A549 (cell line): ENCODE data around the gene SLC24A4. TPM values are rescaled to one million over a fixed set of nuclear protein-coding genes. Genes with fewer than 3 reads are reported as not detected.
A peak's percentile ranks its signal among the peaks of the same experiment; 100 is the strongest.

Experiments used
- ATAC-seq, 2 experiments: fragments of 200-7000 bp in 1 of 2; fragments of >200 bp in 1 of 2; cut with Nextera tagmentation in 1 of 2; cut with Tn5 transposase in 1 of 2; 3 replicates each; pipeline versions ENCODE4 v1.8.0 to v1.9.1; 2018 to 2020; ENCODE audit warnings: mild to moderate bottlenecking in 1 of 2, moderate library complexity in 1 of 2
- CTCF ChIA-PET: fragments of 300-600 bp; sonication (Branson Sonifier 250); formaldehyde crosslinking; extraction: SDS; loops from one replicate; lab custom pipeline; 2021; ENCODE audit warnings: antibody characterized with exemption, inconsistent platforms; lab: Yijun Ruan, JAX
- POLR2A ChIA-PET: fragments of 350-600 bp; formaldehyde crosslinking; extraction: SDS; loops from one replicate; lab custom pipeline; 2021; ENCODE audit warnings: antibody characterized with exemption, inconsistent platforms; lab: Yijun Ruan, JAX
- DNase-seq, 2 experiments: peaks; one replicate each; pipeline versions ENCODE4 v3.0.0 to v3.0.0-alpha.2; 2011 to 2016; ENCODE audit warnings: low read depth in 1 of 2, low spot score in 1 of 2
- FAIRE-seq: peaks from 2 replicates; lab custom pipeline; 2011; peaks lifted over from hg19 to GRCh38; lab: Jason Lieb, UNC
- H3K27ac ChIP-seq, 2 experiments: fragments of >200 bp; sonication (Bioruptor Twin); formaldehyde crosslinking; 3 replicates each; pipeline ENCODE4 v1.5.1; 2016 to 2017
- H3K4me1 ChIP-seq: fragments of >200 bp; sonication (Bioruptor Twin); formaldehyde crosslinking; 3 replicates; pipeline ENCODE4 v1.6.1; 2016
- H3K4me2 ChIP-seq: fragments of >200 bp; sonication (Bioruptor Twin); formaldehyde crosslinking; 3 replicates; pipeline ENCODE4 v1.6.1; 2016
- H3K4me3 ChIP-seq: fragments of >200 bp; sonication (Bioruptor Twin); formaldehyde crosslinking; 3 replicates; pipeline ENCODE4 v1.5.1; 2016
- H3K9me3 ChIP-seq: fragments of >200 bp; sonication (Bioruptor Twin); formaldehyde crosslinking; 3 replicates; pipeline ENCODE4 v1.6.1; 2016
- BHLHE40 ChIP-seq: IDR thresholded peaks from 2 replicates; pipeline ENCODE4 v1.6.1; 2012; ENCODE audit warnings: low read depth, low read length, inconsistent platforms
- CBX2 ChIP-seq: fragments of 200-600 bp; sonication (generic); IDR thresholded peaks from 2 replicates; pipeline ENCODE4 v1.6.1; 2016; ENCODE audit warnings: low read depth, mild to moderate bottlenecking, borderline replicate concordance
- CEBPB ChIP-seq, 2 experiments: fragments of >200 bp in 1 of 2; sonication (Bioruptor Twin) in 1 of 2; formaldehyde crosslinking in 1 of 2; IDR thresholded peaks; 2 replicates each; pipeline ENCODE4 v1.6.1; 2012 to 2016
- EHF ChIP-seq: fragments of 250-450 bp; sonication (Bioruptor Pico); IDR thresholded peaks from 2 replicates; pipeline ENCODE4 v1.5.0; 2020; ENCODE audit warnings: mild to moderate bottlenecking
- FOXS1 ChIP-seq: fragments of 250-450 bp; sonication (Bioruptor Pico); IDR thresholded peaks from 2 replicates; pipeline ENCODE4 v1.5.0; 2020; ENCODE audit warnings: mild to moderate bottlenecking, moderate library complexity
- HDAC2 ChIP-seq: fragments of 200-600 bp; sonication (generic); IDR thresholded peaks from 2 replicates; pipeline ENCODE4 v1.6.1; 2016
- HOXA7 ChIP-seq: fragments of 250-450 bp; sonication (Bioruptor Pico); IDR thresholded peaks from 2 replicates; pipeline ENCODE4 v1.5.0; 2020; ENCODE audit warnings: mild to moderate bottlenecking, moderate library complexity
- HOXB5 ChIP-seq: fragments of 250-450 bp; sonication (Bioruptor Pico); IDR thresholded peaks from 2 replicates; pipeline ENCODE4 v1.5.0; 2020; ENCODE audit warnings: mild to moderate bottlenecking, moderate library complexity
- JUN ChIP-seq, 2 experiments: fragments of >200 bp; sonication (Bioruptor Twin); formaldehyde crosslinking; IDR thresholded peaks; 2 replicates in 1 of 2; 3 replicates in 1 of 2; pipeline ENCODE4 v1.6.1; 2016 to 2017
- JUNB ChIP-seq: fragments of >200 bp; sonication (Bioruptor Twin); formaldehyde crosslinking; IDR thresholded peaks from 2 replicates; pipeline ENCODE4 v1.6.1; 2016
- KDM5A ChIP-seq: fragments of 200-600 bp; sonication (generic); IDR thresholded peaks from 2 replicates; pipeline ENCODE4 v1.6.1; 2016; ENCODE audit warnings: antibody characterized with exemption, mild to moderate bottlenecking
- MAFK ChIP-seq: fragments of 450-650 bp; IDR thresholded peaks from 2 replicates; pipeline ENCODE4 v1.6.1; 2014; ENCODE audit not compliant: partially characterized antibody
- MAZ ChIP-seq: fragments of 150-350 bp; IDR thresholded peaks from 2 replicates; pipeline ENCODE4 v1.6.1; 2014; ENCODE audit warnings: antibody characterized with exemption, low read depth, low read length, borderline replicate concordance
- NFE2L2 ChIP-seq: fragments of 150-350 bp; conservative IDR thresholded peaks from 2 replicates; pipeline ENCODE4 v1.6.1; 2014; ENCODE audit warnings: low read length
- NPAS2 ChIP-seq: fragments of 250-450 bp; sonication (Bioruptor Pico); IDR thresholded peaks from 2 replicates; pipeline ENCODE4 v1.8.0; 2022; ENCODE audit warnings: mild to moderate bottlenecking, moderate library complexity, borderline replicate concordance
- POLR2A ChIP-seq: IDR thresholded peaks from 2 replicates; pipeline ENCODE4 v1.6.1; 2012; ENCODE audit warnings: mild to moderate bottlenecking, low read length
- POLR2AphosphoS2 ChIP-seq: conservative IDR thresholded peaks from 2 replicates; pipeline ENCODE4 v1.6.1; 2012; ENCODE audit warnings: low read length, improper control_type of control experiment, inconsistent platforms
- RCOR1 ChIP-seq: fragments of 150-350 bp; IDR thresholded peaks from 2 replicates; pipeline ENCODE4 v1.6.1; 2014; ENCODE audit warnings: antibody characterized with exemption, low read length, low read depth
- RNF2 ChIP-seq: fragments of 200-600 bp; sonication (generic); IDR thresholded peaks from 2 replicates; pipeline ENCODE4 v1.6.1; 2016; ENCODE audit warnings: low read depth, mild to moderate bottlenecking, antibody characterized with exemption, moderate library complexity, borderline replicate concordance
- TFCP2L1 ChIP-seq: fragments of 250-450 bp; sonication (Bioruptor Pico); IDR thresholded peaks from 2 replicates; pipeline ENCODE4 v1.5.0; 2021; ENCODE audit warnings: mild to moderate bottlenecking
- ZSCAN20 ChIP-seq: fragments of 250-450 bp; sonication (Bioruptor Pico); IDR thresholded peaks from 2 replicates; pipeline ENCODE4 v1.8.0; 2022; ENCODE audit warnings: mild to moderate bottlenecking, moderate library complexity
- WGBS: methylation state at CpG from one replicate; pipeline ENCODE4 v1.1.6; 2017; ENCODE audit errors: missing lambda C conversion rate; 5-methylcytosine and 5-hydroxymethylcytosine counted together
- polyA plus RNA-seq, 4 experiments: library from polyadenylated mRNA; depleted of rRNA in 3 of 4; stranded (reverse); fragments of >200 nt; fragmentation: RNase III in 1 of 4; extraction: RNeasy Plus Mini Kit Qiagen cat#74134 plus additional on column Dnase treatment in 1 of 4; gene quantifications; 2 replicates in 3 of 4; 3 replicates in 1 of 4; pipeline ENCODE4 v1.2.3, GENCODE V29; 2011 to 2017
- TF ChIP-seq, protein P1 (sequence below): fragments of 250-450 bp; sonication (Bioruptor Pico); IDR thresholded peaks from 2 replicates; pipeline ENCODE4 v1.5.0; 2021; ENCODE audit warnings: mild to moderate bottlenecking, moderate library complexity, borderline replicate concordance
- TF ChIP-seq, protein P2 (sequence below): IDR thresholded peaks from 2 replicates; pipeline ENCODE4 v1.6.1; 2012
- TF ChIP-seq, protein P3 (sequence below): IDR thresholded peaks from 2 replicates; pipeline ENCODE4 v1.6.1; 2012

SLC24A4 gene
- polyA plus RNA-seq, 2 of the 4 experiments (the other 2 are of a cell fraction) = 0.05 to 0.19 TPM

DNA sequence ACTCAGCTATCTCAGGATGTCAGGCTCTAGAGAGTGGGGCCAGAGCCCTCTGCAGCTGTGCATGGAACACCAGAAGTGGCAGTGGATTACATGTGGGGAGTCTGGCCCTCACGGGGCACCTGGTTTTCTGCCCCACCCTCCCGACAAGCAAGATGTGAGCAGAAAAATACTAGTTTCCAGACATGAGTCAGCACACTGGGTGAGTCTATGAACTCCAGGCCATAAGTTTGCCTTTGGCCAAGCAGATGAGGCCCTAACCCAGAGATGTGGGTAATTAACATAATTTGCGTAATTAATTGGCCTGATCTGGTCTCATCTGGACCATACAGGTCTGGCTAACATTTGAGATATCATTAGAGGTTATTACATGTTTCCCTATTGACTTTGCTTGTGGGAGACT lies 37.7 kb upstream of the SLC24A4 start:
- ChIA-PET CTCF (no interaction called here), POLR2A (no interaction called here)
- H3K4me3 ChIP-seq = no peak overlapping the region
- no peak overlapping the region for H3K27ac ChIP-seq
- no peak for TF ChIP-seq ZSCAN20 (CRISPR knock-in tag)
- TF ChIP-seq JUNB = no peak
- no peaks in the 10 kb centered on the region for H3K4me1 ChIP-seq
- DNase-seq (no peak), ATAC-seq (no peak), FAIRE-seq (no peak)
- no peaks in the 10 kb centered on the region for H3K9me3 ChIP-seq
- 52% methylated on average over 3 of the region's 3 CpGs for WGBS
- no peak overlapping the region for H3K4me2 ChIP-seq

DNA sequence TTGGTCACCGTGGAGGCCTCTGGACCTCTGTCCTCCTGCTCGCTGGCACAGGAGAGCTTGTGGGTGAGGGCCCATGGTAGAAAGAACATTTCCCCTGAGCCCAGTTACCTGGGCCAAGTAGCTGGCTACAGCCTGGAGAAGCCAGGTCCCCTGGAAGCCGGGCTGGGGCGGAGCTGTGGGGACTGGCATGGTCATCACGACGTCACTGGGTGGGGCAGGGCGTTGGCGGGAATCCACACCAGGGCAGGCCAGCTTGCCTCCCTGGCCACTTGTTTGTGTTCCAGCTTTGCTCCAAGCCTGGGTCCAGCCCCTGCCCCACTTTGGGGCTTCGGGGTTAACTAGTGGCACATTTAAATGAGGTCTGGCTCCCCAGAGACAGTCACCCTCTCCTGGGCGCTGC lies 35.0 kb upstream of the SLC24A4 start:
- Histone ChIP-seq H3K9me3 (no peaks in the 10 kb centered on the region), H3K27ac (no peak overlapping the region), H3K4me1 (no peaks in the 10 kb centered on the region), H3K4me3 (no peak overlapping the region), H3K4me2 (no peak overlapping the region)
- TF ChIP-seq, protein P1, sequence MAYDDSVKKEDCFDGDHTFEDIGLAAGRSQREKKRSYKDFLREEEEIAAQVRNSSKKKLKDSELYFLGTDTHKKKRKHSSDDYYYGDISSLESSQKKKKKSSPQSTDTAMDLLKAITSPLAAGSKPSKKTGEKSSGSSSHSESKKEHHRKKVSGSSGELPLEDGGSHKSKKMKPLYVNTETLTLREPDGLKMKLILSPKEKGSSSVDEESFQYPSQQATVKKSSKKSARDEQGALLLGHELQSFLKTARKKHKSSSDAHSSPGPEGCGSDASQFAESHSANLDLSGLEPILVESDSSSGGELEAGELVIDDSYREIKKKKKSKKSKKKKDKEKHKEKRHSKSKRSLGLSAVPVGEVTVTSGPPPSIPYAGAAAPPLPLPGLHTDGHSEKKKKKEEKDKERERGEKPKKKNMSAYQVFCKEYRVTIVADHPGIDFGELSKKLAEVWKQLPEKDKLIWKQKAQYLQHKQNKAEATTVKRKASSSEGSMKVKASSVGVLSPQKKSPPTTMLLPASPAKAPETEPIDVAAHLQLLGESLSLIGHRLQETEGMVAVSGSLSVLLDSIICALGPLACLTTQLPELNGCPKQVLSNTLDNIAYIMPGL (CRISPR knock-in tag) = no peak
- TF ChIP-seq POLR2AphosphoS2 (no peak), BHLHE40 (no peak), MAFK (no peak), HOXA7 (CRISPR knock-in tag) (no peak), HOXB5 (no peak), CEBPB (IDR thresholded peaks at IDR 0.05) (no peak), JUN (IDR thresholded peaks at IDR 0.05) (no peak), CBX2 (no peak), FOXS1 (CRISPR knock-in tag) (no peak), RCOR1 (no peak)
- POLR2A ChIA-PET = interaction anchor here (0.6 kb wide), 1 partner anchor 39 kb away, joined by 4 read pairs; no protein-coding TSS in a partner anchor
- DNase-seq (peak in 1 of 2 experiments; percentile 40), FAIRE-seq (no peak), ATAC-seq (peak in 1 of 2 experiments; percentile 57; a peak in 2 of 6 replicates)
- CTCF ChIA-PET = no interaction called here
- WGBS = 44% methylated on average over 6 of the region's 10 CpGs

DNA sequence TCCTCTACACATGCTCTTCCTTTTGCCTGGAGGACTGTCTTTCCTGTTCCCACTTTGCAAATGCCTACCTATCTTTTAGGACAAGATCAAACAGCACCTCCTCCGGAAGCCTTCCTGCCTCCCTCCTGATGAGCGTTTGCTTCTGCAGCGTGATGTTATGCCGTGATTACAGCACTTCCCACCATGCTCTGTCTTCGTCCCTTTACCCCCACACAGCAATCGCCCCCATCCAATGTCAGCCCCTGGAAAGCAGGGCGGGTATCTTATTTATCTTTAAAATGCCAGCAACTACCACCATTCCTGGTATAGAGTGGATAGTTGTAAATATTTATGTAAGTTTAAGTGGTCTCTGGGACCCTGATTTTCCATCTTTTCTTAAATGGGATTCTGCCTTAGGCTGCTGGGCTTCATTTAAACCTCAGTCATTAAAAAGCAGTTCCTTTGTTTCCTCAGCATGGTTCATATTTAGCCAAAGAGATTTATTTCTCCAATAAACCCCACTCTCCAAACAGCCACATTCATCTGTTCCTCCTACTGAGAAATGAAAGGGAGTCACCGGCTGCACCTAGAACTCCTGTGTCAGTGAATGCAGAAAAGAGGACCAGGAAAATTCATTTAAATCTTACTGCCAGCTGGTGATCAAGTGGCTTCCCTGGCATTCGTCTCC lies 33.8 kb upstream of the SLC24A4 start:
- no peaks in the 10 kb centered on the region for H3K9me3 ChIP-seq
- TF ChIP-seq NFE2L2 = no peak
- TF ChIP-seq RNF2 = no peak
- TF ChIP-seq EHF (CRISPR knock-in tag) = no peak
- TF ChIP-seq, protein P2, sequence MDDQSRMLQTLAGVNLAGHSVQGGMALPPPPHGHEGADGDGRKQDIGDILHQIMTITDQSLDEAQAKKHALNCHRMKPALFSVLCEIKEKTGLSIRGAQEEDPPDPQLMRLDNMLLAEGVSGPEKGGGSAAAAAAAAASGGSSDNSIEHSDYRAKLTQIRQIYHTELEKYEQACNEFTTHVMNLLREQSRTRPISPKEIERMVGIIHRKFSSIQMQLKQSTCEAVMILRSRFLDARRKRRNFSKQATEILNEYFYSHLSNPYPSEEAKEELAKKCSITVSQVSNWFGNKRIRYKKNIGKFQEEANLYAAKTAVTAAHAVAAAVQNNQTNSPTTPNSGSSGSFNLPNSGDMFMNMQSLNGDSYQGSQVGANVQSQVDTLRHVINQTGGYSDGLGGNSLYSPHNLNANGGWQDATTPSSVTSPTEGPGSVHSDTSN = no peak
- no peak for TF ChIP-seq HOXB5
- TF ChIP-seq CBX2 = no peak
- no peak for TF ChIP-seq NPAS2
- TF ChIP-seq, protein P3, sequence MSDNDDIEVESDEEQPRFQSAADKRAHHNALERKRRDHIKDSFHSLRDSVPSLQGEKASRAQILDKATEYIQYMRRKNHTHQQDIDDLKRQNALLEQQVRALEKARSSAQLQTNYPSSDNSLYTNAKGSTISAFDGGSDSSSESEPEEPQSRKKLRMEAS = no peak
- no peak for TF ChIP-seq POLR2A
- TF ChIP-seq MAZ = no peak
- no peak for TF ChIP-seq POLR2AphosphoS2
- TF ChIP-seq TFCP2L1 = no peak
- TF ChIP-seq FOXS1 (CRISPR knock-in tag) = no peak
- no peak for TF ChIP-seq MAFK
- TF ChIP-seq HDAC2 = no peak
- no peak for TF ChIP-seq KDM5A
- H3K27ac ChIP-seq = no peak overlapping the region
- no peak for ATAC-seq
- FAIRE-seq = no peak
- H3K4me1 ChIP-seq = no peaks in the 10 kb centered on the region
- H3K4me3 ChIP-seq = no peak overlapping the region
- DNase-seq = no peak
- 22% methylated on average over 9 of the region's 9 CpGs for WGBS
- no peak overlapping the region for H3K4me2 ChIP-seq
- CTCF ChIA-PET = no interaction called here
- POLR2A ChIA-PET = no interaction called here
